ENCODE data around the gene ABL1. TPM values are rescaled to one million over a fixed set of nuclear protein-coding genes. Genes with fewer than 3 reads are reported as not detected.

ABL1 gene
- total RNA-seq, 1 donor from 2014 or later = 33.3 TPM

DNA sequence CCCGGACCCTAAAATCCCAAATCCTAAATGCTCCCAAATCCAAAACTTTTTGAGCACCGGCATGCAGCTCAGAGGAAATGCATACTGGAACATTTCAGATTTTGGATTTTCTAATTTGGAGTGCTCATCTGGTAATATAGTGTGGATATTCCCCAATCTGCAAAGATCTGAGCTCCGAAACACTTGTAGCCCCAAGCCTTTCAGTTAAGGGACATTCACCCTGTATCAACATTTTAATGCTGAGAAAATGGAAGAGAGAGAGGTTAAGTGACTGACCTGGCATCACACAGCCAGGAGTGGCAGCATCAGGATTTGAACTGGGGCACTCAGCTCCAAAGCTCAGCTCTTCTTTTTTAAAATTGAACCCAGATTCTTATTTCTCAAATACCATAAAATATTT, 30.9 kb downstream of the ABL1 start:
- DNase-seq = no peak
- ATAC-seq = no peak
- intact Hi-C loops (cut with micrococcal nuclease) = loop anchor here (10.0 kb wide), 1 partner anchor 69 kb away; the partner anchor contains the start of gene FIBCD1

DNA sequence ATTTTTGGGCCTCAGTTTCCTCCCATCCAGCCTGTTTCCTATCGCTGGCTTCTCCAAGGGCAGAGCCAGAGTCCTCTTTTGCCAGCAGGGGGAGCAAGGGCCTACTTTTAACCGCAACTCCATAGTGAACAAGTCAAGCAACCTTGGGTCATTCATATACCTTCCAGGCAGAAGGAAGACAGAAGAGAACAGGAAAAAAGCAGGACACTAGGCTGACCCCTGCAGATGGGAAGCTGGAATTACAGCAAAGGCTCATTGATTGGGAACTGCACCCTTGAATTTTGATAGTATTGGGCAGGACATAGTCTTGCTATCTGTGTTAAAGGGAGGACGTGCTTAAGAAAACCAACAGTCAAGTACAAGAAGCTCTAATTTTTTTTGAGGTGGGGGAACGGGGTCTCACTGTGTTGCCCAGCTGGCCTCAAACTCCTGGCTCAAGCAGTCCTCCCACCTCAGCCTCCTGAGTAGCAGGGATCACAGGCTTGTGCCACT, 31.5 kb downstream of the ABL1 start:
- DNase-seq (peak; percentile 53), ATAC-seq (peak; percentile 4)
- intact Hi-C loops (cut with micrococcal nuclease) = loop anchor here (10.0 kb wide), 1 partner anchor 68 kb away; the partner anchor contains the start of gene FIBCD1

DNA sequence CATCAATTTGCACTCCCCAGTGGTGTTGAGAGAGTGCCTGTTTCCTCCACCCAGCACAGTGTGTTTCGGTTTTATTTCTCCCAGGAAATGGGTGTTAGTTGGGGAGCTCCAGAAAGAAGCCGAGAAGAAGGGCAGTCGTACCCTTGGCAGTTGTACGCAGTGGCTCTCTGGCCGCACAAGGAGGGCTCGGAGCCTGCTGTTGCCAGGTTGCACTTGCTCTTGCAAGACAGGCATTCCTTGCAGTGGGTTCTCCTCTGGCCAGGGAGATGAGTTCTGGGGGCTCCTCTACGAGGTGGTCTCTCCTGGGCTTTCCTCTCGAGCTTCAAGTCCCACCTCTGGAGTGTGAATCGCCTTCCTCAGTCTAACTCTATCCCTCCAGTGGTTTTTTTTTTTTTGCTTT, 32.5 kb downstream of the ABL1 start:
- ATAC-seq = no peak
- no peak for DNase-seq
- intact Hi-C loops (cut with micrococcal nuclease) = loop anchor here (10.0 kb wide), 1 partner anchor 67 kb away; the partner anchor contains the start of gene FIBCD1

DNA sequence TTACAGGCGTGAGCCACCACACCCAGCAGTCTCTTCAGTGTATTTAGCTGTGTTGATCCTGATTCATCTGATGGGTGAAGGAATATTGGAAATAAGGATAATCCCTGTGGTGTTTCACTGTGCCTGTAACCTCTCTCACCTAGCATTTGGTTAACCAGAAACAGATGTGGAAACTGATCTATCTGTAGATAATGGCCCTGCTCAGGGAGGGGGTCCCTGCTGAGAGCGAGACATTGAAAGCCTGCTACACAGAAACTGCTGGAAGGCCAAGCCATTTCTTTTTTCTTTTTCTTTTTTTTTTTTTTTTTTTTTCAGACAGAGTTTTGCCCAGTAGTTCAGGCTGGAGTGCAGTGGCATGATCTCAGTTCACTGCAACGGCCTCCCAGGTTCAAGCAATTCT, 33.2 kb downstream of the ABL1 start:
- no peak for ATAC-seq
- DNase-seq = no peak
- intact Hi-C loops (cut with micrococcal nuclease) = loop anchor here (10.0 kb wide), 1 partner anchor 67 kb away; the partner anchor contains the start of gene FIBCD1

DNA sequence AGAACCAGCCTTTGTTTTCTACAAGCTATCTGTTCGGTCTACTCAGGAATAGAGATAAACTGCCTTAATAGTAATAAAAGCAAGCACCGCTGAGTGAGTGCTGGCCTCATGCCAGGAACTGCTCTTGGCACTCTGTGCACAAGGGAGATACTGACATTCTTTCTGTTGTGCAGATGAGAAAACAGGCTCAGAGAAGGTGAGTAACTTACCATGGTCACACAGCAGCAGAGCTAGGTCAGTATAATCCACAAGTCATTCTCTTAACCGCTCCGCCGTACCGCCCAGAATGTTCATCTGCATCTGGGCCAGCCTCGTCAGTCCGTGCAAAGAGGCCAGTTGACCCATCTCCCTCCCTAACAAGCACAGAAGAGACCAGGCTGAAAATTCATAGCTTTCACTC, 34.2 kb downstream of the ABL1 start:
- intact Hi-C loops (cut with micrococcal nuclease) = loop anchor here (10.0 kb wide), 1 partner anchor 66 kb away; the partner anchor contains the start of gene FIBCD1
- ATAC-seq (peak; percentile 22), DNase-seq (peak; percentile 86)

DNA sequence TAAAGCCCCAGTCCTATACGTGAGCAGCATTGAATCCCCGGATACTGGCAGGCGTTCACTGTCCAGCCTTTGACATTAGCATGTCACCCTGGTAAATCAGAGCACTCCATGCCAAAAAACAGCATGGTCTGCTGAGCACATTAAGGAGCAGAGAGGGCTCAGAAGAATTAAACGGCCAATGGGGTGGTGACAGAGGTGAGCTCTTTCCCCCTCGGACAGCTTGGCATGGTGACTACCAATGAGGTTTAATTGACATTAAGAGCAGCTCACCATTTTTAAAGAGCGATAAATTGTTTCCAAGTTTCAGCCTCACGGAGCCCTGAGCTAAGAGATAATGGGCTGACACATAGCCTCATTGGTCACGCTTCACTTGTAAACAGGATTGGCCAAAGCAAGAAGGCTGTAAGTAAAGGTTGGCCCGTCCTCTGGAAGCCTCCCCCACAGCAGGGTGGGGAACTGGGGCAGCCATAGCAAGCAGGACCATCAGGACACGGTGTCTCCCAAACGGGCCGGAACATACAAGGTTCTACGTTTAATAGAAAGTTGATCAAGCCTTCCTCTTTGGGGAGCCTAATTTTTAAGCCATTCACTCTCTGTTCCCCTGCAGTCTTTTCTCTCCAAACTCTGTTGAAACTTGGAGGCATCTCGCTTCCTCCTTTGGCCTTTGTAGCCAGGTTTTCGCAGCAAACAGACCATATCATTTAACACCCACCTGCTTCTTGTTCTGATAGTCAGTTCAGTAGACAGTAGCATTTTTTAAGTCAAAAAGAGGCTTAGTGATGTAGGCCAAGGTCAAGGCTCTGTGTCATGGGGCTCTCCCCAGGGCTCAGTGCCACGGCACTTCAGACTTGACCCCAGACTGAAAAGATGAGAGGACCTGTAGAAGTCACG, 35.7 kb downstream of the ABL1 start:
- peak; percentile 84 for ATAC-seq
- peak; percentile 54 for DNase-seq
- intact Hi-C loops (cut with micrococcal nuclease) = no loop called here

DNA sequence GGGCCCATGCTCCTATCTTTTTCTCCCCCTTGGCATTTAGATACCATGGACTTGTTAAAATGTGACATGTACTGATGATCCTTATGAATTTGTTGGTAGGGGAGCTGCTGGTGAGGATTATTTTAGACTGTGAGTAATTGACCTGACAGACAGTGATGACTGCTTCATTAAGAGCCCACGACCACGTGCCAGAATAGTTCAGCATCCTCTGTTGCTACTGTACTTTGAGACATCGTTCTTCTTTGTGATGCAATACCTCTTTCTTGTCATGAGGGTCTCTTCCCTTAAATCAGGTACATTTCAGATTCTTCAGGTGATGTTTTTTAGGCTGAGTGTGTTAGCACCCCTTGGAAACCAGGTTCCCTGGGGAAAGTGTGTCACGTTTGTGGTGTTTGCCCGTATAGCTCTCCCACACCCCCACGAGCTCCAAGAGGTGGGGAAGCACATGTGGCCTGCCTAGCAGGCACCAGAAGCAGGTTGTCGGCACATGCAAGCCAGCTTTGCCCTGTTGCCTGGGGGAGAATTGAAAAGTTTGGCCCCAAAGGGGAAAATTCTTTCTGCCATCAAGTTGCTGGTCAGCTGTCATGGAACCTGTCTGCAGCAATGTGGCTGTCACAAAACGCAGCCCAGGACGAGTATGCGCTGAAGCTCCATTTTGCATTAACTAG, 36.5 kb downstream of the ABL1 start:
- DNase-seq = no peak
- intact Hi-C loops (cut with micrococcal nuclease) = no loop called here
- ATAC-seq = peak; percentile 29

DNA sequence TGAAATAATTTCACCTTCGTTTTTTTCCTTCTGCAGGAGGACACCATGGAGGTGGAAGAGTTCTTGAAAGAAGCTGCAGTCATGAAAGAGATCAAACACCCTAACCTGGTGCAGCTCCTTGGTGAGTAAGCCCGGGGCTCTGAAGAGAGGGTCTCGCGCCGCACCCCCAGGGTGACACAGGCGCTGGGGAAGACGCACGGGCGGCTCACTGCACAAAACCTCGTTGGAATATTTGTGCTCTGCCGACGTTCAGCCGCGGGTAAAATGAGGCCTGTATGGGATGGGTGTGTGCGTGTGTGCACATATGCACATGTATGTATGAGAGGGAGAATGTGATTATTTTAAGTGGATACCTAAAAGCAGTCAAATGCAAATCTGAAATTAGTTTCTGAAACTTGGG, 37.0 kb downstream of the ABL1 start:
- intact Hi-C loops (cut with micrococcal nuclease) = no loop called here
- DNase-seq (no peak), ATAC-seq (no peak)

DNA sequence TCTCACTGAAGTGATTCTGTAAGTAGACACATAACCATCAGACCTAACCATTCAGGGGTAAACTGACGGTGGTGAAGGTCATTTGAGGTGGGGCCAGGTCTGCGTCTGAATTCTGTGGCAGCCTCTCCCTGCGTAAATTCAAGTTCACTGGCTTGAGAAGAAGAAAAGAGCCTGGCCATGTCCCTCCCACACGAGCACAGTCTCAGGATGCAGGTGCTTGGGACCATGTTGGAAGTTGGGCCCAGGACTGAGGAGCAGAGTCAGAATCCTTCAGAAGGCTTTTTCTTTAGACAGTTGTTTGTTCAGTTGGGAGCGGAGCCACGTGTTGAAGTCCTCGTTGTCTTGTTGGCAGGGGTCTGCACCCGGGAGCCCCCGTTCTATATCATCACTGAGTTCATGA, 37.5 kb downstream of the ABL1 start:
- ATAC-seq = no peak
- no peak for DNase-seq
- intact Hi-C loops (cut with micrococcal nuclease) = no loop called here

DNA sequence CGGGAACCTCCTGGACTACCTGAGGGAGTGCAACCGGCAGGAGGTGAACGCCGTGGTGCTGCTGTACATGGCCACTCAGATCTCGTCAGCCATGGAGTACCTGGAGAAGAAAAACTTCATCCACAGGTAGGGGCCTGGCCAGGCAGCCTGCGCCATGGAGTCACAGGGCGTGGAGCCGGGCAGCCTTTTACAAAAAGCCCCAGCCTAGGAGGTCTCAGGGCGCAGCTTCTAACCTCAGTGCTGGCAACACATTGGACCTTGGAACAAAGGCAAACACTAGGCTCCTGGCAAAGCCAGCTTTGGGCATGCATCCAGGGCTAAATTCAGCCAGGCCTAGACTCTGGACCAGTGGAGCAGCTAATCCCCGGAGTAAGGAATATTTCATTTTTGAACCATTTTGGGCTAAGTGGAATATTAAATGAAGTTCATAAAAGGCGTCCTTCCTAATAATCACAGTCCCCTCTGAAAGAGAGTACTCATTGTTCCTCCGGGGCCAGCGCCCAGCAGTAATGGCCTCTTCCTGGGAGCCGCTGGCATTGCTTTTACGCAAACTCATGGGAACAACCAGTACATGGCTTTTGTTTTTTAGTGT, 38.0 kb downstream of the ABL1 start:
- intact Hi-C loops (cut with micrococcal nuclease) = no loop called here
- DNase-seq (peak; percentile 80), ATAC-seq (peak; percentile 66)

DNA sequence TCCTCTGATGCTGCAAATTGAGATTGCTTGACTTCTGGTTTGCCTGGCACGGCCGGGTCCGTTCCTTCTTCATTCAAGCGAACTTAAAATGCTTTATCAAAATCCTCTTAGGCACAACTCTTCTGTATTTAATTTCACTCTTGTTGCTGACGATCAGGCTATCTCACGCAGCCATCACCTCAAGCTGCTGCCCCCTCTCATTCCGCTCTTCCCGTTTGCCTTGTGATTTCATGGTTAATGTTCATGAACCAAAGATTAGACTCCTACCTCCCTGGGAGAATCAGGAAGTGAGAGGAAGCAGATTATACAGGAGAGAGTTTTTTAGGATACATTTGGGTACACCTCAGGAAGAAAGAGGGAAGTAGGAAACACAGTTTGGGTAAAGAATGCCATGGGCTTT, 38.9 kb downstream of the ABL1 start:
- DNase-seq (no peak), ATAC-seq (no peak)
- intact Hi-C loops (cut with micrococcal nuclease) = no loop called here

DNA sequence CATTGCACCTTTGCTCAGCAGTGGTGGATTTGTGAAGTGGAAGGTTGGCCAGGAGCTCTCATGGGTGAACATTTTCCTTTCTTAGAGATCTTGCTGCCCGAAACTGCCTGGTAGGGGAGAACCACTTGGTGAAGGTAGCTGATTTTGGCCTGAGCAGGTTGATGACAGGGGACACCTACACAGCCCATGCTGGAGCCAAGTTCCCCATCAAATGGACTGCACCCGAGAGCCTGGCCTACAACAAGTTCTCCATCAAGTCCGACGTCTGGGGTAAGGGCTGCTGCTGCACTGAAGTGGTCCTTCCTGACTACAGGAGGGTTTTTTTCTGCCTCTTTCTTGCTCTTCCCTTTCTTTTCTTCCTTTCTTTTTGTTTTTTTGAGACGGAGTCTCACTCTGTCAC, 39.7 kb downstream of the ABL1 start:
- intact Hi-C loops (cut with micrococcal nuclease) = no loop called here
- ATAC-seq (no peak), DNase-seq (no peak)

DNA sequence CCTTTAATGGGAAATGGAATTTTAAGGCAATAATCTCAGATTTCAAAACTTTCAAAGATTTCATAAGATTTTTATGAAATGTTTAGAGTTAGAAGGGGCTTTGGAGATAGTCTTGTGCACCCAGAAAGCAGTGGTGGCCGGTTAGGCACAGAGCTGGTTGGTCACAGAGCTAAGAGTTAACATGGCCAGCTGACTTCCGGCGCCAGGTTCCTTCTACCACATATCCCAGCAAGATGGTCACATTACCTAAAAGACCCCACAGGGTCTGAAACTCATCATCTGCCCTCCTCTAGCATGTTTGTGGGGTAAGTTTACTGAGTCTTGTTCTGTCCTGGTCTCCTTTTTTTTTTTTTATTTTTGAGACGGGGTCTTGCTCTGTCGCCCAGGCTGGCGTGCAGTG, 42.2 kb downstream of the ABL1 start:
- no peak for ATAC-seq
- no peak for DNase-seq
- intact Hi-C loops (cut with micrococcal nuclease) = no loop called here

DNA sequence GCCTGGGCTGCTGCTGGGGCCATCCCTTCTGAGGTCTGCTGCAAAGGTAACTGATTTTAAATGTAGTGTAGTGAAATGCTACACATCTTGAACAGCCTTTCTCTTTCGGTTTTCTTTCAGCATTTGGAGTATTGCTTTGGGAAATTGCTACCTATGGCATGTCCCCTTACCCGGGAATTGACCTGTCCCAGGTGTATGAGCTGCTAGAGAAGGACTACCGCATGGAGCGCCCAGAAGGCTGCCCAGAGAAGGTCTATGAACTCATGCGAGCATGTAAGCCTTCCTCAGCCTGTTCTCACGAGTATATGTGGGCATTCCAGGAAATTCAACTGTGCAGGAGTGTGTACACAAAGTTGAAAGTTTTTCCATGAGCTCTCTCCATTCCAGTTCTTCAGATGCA, 43.2 kb downstream of the ABL1 start:
- intact Hi-C loops (cut with micrococcal nuclease) = no loop called here
- ATAC-seq (no peak), DNase-seq (peak; percentile 10)

DNA sequence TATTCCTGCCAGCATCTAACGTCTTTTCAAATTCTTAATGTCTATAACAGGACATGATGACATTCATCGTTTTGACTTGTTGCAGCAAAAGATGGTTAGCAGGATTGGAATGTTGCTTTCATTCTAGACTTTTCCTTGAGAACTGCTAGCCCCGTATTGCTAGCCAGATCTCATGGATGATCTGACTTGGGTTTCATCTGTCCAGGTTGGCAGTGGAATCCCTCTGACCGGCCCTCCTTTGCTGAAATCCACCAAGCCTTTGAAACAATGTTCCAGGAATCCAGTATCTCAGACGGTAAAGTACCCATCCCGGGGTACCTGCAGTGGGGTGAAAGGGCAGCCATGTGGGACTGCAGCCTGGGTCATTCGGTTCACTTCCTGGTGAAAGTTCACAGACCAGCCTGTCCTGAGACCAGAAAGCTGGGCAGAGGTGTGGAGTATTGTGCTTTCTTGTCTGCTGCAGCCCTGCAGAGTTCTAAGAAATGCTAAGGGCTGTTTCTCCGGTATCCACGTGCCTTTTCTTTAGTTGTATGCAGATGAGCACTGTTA, 44.9 kb downstream of the ABL1 start:
- intact Hi-C loops (cut with micrococcal nuclease) = no loop called here
- peak; percentile 9 for DNase-seq
- no peak for ATAC-seq

DNA sequence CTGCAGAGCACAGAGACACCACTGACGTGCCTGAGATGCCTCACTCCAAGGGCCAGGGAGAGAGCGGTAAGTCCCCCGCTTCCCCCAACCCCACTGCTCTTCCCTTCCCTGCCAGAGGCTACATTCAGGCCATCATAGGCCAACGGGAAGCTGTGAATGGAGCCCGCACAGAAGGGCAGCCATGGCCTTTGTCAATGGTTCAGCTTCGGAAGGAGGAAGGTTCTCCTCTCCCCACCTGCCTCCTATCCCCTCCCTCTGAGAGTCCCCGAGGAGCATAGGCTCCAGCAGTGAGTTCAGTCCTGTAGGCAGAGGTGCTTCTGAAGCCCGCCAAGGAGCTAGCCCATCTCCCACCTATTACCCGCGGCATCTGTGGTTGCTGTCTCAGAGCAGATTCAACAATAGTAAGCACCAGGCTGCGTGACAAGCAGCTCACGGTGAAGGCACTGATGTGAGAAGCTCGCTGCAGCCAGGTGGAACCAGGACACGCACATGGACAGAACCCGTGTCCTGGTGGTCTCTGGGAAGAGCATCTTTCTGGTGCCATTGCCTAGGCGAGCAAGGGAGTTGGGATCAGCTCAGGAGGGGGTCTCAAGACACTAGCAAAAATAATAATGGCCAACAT, 45.7 kb downstream of the ABL1 start:
- intact Hi-C loops (cut with micrococcal nuclease) = no loop called here
- ATAC-seq = no peak

DNA sequence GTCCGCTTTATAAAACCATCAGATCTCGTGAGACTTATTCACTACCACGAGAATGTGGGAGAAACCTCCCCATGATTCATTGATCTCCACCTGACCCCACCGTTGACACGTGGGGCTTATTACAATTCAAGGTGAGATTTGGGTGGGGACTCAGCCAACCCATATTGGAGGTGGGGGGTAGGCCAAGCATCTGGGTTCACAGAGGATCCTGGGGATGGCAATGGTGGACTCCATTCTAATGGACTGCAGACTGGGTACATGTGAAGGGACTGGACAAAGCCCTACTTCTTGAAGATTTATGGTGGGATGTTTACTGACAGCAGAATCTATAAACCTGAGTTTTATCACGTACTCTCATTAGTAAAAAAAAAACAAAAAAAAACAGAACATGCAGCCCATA, 46.5 kb downstream of the ABL1 start:
- ATAC-seq = no peak
- intact Hi-C loops (cut with micrococcal nuclease) = no loop called here
- no peak for DNase-seq

More for the DNA sequence above, 45.7 kb downstream of the ABL1 start:
- DNase-seq = peak; percentile 15

DNA sequence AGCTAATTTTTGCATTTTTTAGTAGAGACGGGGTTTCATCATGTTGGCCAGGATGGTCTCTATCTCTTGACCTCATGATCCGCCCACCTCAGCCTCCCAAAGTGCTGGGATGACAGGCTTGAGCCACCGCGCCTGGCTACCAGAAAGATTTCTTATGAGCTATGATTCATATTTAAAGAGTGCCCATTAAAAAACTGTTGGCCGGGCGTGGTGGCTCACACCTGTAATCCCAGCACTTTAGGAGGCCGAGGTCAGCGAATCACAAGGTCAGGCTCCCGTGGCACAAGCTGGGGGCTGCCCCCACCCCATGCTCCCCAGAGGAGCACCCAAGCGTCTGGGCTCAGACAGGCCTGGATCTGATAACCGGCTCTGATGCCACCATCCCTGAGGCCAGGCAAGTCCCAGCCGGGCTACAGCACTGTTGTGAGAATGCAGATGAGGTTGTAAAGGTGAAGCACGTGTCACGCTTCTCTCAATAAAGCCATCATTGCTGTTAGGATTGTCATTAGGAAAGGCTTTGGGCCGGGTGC, 47.7 kb downstream of the ABL1 start:
- ATAC-seq (no peak), DNase-seq (no peak)
- intact Hi-C loops (cut with micrococcal nuclease) = no loop called here

DNA sequence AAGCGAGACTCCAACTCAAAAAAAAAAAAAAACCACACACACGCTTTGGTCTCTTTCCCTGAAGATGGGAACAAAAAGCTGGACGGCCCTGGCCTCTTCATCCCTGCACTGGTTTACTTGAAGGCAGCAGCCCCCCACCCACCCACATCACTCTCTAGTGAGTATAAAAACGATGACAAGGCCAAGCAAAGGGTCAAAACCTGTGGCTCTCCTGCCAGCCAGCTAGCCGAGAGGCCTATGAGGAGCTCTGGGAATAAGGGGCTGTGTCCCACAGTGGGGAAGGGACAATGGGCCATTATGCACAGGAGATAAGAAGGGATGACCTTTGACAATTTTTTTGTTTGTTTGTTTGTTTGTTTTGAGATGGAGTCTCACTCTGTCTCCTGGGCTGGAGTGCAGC, 48.4 kb downstream of the ABL1 start:
- ATAC-seq = no peak
- DNase-seq = no peak
- intact Hi-C loops (cut with micrococcal nuclease) = no loop called here

Data from left ventricle myocardium superior (tissue), 1 donor.